GM18502 (cell line): ENCODE measurements around the gene GOLGA6L7.
"Not testable (repeated sequence)": the region's sequence is repeated elsewhere in the genome, so short reads cannot be mapped to it uniquely, and the experiment has no call there.

ENCODE experiments used
- ATAC-seq: cut with Tn5 transposase; IDR thresholded peaks from one replicate; pipeline ENCODE4 v1.9.1; 2021; ENCODE audit warnings: mild to moderate bottlenecking; ENCODE audit not compliant: unreplicated experiment, poor library complexity

GOLGA6L7 gene

GRCh38 chr15:28847959-28848358 is 485 bp downstream of the GOLGA6L7 start:
- not testable (repeated sequence) for ATAC-seq

GRCh38 chr15:28847247-28847646 is 1.2 kb downstream of the GOLGA6L7 start:
- ATAC-seq, result not testable (repeated sequence)

- not testable (repeated sequence) for ATAC-seq
Measured at GRCh38 chr15:28844147-28844546, 4.3 kb downstream of the GOLGA6L7 start.

- ATAC-seq, result not testable (repeated sequence)
Measured at GRCh38 chr15:28843520-28843919, 4.9 kb downstream of the GOLGA6L7 start.

GRCh38 chr15:28842210-28842609 is 6.2 kb downstream of the GOLGA6L7 start:
- not testable (repeated sequence) for ATAC-seq

- ATAC-seq, result not testable (repeated sequence)
Measured at GRCh38 chr15:28840285-28840684, 8.2 kb downstream of the GOLGA6L7 start.

GRCh38 chr15:28834957-28835585 is 13.4 kb downstream of the GOLGA6L7 start:
- not testable (repeated sequence) for ATAC-seq

GRCh38 chr15:28831897-28832587 is 16.4 kb downstream of the GOLGA6L7 start:
- ATAC-seq, result not testable (repeated sequence)

GRCh38 chr15:28821420-28821819 is 27.0 kb downstream of the GOLGA6L7 start:
- not testable (repeated sequence) for ATAC-seq

- not testable (repeated sequence) for ATAC-seq
Measured at GRCh38 chr15:28819930-28820295, 28.5 kb downstream of the GOLGA6L7 start.

GRCh38 chr15:28819019-28819929 is 29.2 kb downstream of the GOLGA6L7 start:
- ATAC-seq, result not testable (repeated sequence)

- ATAC-seq, result not testable (repeated sequence)
Measured at GRCh38 chr15:28818168-28818567, 30.3 kb downstream of the GOLGA6L7 start.

GRCh38 chr15:28814059-28814458 is 34.4 kb downstream of the GOLGA6L7 start:
- not testable (repeated sequence) for ATAC-seq

- ATAC-seq, result not testable (repeated sequence)
Measured at GRCh38 chr15:28813392-28813791, 35.1 kb downstream of the GOLGA6L7 start.

GRCh38 chr15:28811852-28812550 is 36.4 kb downstream of the GOLGA6L7 start:
- not testable (repeated sequence) for ATAC-seq

- not testable (repeated sequence) for ATAC-seq
Measured at GRCh38 chr15:28810444-28810843, 38.0 kb downstream of the GOLGA6L7 start.

GRCh38 chr15:28808136-28808535 is 40.3 kb downstream of the GOLGA6L7 start:
- ATAC-seq, result not testable (repeated sequence)

GRCh38 chr15:28800366-28800765 is 48.1 kb downstream of the GOLGA6L7 start:
- ATAC-seq, result not testable (repeated sequence)

GRCh38 chr15:28798234-28798633 is 50.2 kb downstream of the GOLGA6L7 start:
- ATAC-seq, result not testable (repeated sequence)

GRCh38 chr15:28794231-28794630 is 54.2 kb downstream of the GOLGA6L7 start:
- ATAC-seq, result not testable (repeated sequence)
